Caco-2 (cell line): ENCODE data around the gene GCH1. TPM values are rescaled to one million over a fixed set of nuclear protein-coding genes. Genes with fewer than 3 reads are reported as not detected.

Source experiments
- BruUV-seq: library from RNA; stranded (reverse); fragments of 400-500 nt; replicated peaks from 2 replicates; lab custom pipeline; 2021; lab: Mats Ljungman, UMichigan
- CTCF ChIA-PET: fragments of 300-600 bp; sonication (Branson Sonifier 250); formaldehyde crosslinking; loops from one replicate; lab custom pipeline; 2022; ENCODE audit warnings: antibody characterized with exemption; lab: Charles Lee
- POLR2A ChIA-PET: fragments of 300-600 bp; sonication (Branson Sonifier 250); formaldehyde crosslinking; loops from one replicate; lab custom pipeline; 2022; ENCODE audit warnings: antibody characterized with exemption; lab: Charles Lee
- DNase-seq, 2 experiments: peaks; one replicate each; pipeline versions ENCODE4 v3.0.0 to v3.0.0-alpha.2; 2020 to 2022
- H3K27me3 ChIP-seq: replicated peaks from 2 replicates; pipeline ENCODE4 v1.6.0; 2011; ENCODE audit warnings: low read length; ENCODE audit not compliant: control insufficient read depth, insufficient read depth
- H3K36me3 ChIP-seq: 2 replicates; pipeline ENCODE4 v1.5.1; 2011; ENCODE audit warnings: low read length; ENCODE audit not compliant: control insufficient read depth, insufficient read depth
- H3K4me1 ChIP-seq: fragments of 250-450 bp; sonication (Bioruptor Pico); 2 replicates; pipeline ENCODE4 v1.5.1; 2020; ENCODE audit warnings: mild to moderate bottlenecking
- H3K4me3 ChIP-seq: 2 replicates; pipeline ENCODE4 v1.5.1; 2011; ENCODE audit warnings: low read depth, mild to moderate bottlenecking, control low read depth, low read length
- H3K9me3 ChIP-seq: fragments of 250-450 bp; sonication (Bioruptor Pico); 2 replicates; pipeline ENCODE4 v1.5.1; 2020; ENCODE audit warnings: mild to moderate bottlenecking, moderate library complexity
- H3K27ac Mint-ChIP-seq: one replicate; pipeline ENCODE4 v1.8.0; 2022; ENCODE audit warnings: mixed read lengths; ENCODE audit not compliant: unreplicated experiment
- H3K27me3 Mint-ChIP-seq: one replicate; pipeline ENCODE4 v1.8.0; 2022; ENCODE audit warnings: mixed read lengths; ENCODE audit not compliant: insufficient read depth, unreplicated experiment
- H3K36me3 Mint-ChIP-seq: one replicate; pipeline ENCODE4 v1.8.0; 2022; ENCODE audit warnings: mild to moderate bottlenecking, mixed read lengths; ENCODE audit not compliant: insufficient read depth, unreplicated experiment
- H3K4me1 Mint-ChIP-seq: one replicate; pipeline ENCODE4 v1.8.0; 2022; ENCODE audit warnings: low read depth, mixed read lengths; ENCODE audit not compliant: unreplicated experiment
- H3K4me3 Mint-ChIP-seq: one replicate; pipeline ENCODE4 v1.8.0; 2022; ENCODE audit warnings: mild to moderate bottlenecking, moderate library complexity, mixed read lengths; ENCODE audit not compliant: unreplicated experiment
- H3K9me3 Mint-ChIP-seq: one replicate; pipeline ENCODE4 v1.8.0; 2022; ENCODE audit warnings: mixed read lengths; ENCODE audit not compliant: unreplicated experiment
- intact Hi-C: fragments of 100-400 bp; cut with micrococcal nuclease; formaldehyde crosslinking; loops from one replicate; pipeline ENCODE4 v1.10.0; 2022; ENCODE audit not compliant: unreplicated experiment
- total RNA-seq: library from RNA; stranded (reverse); gene quantifications from 2 replicates; pipeline ENCODE4 v1.2.3, GENCODE V29; 2022
- TF ChIP-seq, protein P1 (sequence below), 2 experiments: fragments of 200-600 bp in 1 of 2; IDR thresholded peaks; 1 replicate in 1 of 2; 2 replicates in 1 of 2; pipeline versions ENCODE4 v1.5.1 to v1.8.0; 2011 to 2022; ENCODE audit warnings: antibody characterized with exemption in 1 of 2, control low read depth in 1 of 2, inconsistent platforms in 1 of 2, low read depth in 1 of 2, low read length in 1 of 2, mild to moderate bottlenecking in 1 of 2, moderate library complexity in 1 of 2; ENCODE audit not compliant: insufficient read depth in 1 of 2, severe bottlenecking in 1 of 2, unreplicated experiment in 1 of 2

The GCH1 gene
- total RNA-seq, 1 experiment from 2014 or later, result 17.9 TPM

GRCh38 chr14:54853339-54853738 lies 49.3 kb downstream of the GCH1 start:
- TF ChIP-seq, protein P1, sequence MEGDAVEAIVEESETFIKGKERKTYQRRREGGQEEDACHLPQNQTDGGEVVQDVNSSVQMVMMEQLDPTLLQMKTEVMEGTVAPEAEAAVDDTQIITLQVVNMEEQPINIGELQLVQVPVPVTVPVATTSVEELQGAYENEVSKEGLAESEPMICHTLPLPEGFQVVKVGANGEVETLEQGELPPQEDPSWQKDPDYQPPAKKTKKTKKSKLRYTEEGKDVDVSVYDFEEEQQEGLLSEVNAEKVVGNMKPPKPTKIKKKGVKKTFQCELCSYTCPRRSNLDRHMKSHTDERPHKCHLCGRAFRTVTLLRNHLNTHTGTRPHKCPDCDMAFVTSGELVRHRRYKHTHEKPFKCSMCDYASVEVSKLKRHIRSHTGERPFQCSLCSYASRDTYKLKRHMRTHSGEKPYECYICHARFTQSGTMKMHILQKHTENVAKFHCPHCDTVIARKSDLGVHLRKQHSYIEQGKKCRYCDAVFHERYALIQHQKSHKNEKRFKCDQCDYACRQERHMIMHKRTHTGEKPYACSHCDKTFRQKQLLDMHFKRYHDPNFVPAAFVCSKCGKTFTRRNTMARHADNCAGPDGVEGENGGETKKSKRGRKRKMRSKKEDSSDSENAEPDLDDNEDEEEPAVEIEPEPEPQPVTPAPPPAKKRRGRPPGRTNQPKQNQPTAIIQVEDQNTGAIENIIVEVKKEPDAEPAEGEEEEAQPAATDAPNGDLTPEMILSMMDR (IDR thresholded peaks at IDR 0.05; ENCODE audit: insufficient read depth in 1 of 2, low read depth in 1 of 2, low read length in 1 of 2, severe bottlenecking in 1 of 2, unreplicated experiment in 1 of 2), result no peak
- ChIA-PET POLR2A (no interaction called here), CTCF (no interaction called here)
- no peak overlapping the region for H3K27ac Mint-ChIP-seq
- no peaks in the 10 kb centered on the region for H3K9me3 ChIP-seq
- no peaks in the 10 kb centered on the region for H3K4me1 Mint-ChIP-seq
- intact Hi-C loops, result no loop called here
- H3K9me3 Mint-ChIP-seq, result no peaks in the 10 kb centered on the region
- H3K36me3 ChIP-seq, result no peaks in the 10 kb centered on the region
- H3K27me3 ChIP-seq, result no peaks in the 10 kb centered on the region
- BruUV-seq, result no TSS peak
- H3K36me3 Mint-ChIP-seq, result no peaks in the 10 kb centered on the region
- no peak overlapping the region for H3K4me3 Mint-ChIP-seq
- no peak for DNase-seq
- no peaks in the 10 kb centered on the region for H3K27me3 Mint-ChIP-seq
- H3K4me3 ChIP-seq, result no peak overlapping the region
- H3K4me1 ChIP-seq, result no peaks in the 10 kb centered on the region

GRCh38 chr14:54852215-54852614 lies 50.4 kb downstream of the GCH1 start:
- Mint-ChIP-seq H3K4me1 (no peaks in the 10 kb centered on the region), H3K27ac (no peak overlapping the region), H3K27me3 (no peaks in the 10 kb centered on the region), H3K36me3 (no peaks in the 10 kb centered on the region), H3K9me3 (no peaks in the 10 kb centered on the region), H3K4me3 (no peak overlapping the region)
- TF ChIP-seq, protein P1 (IDR thresholded peaks at IDR 0.05; ENCODE audit: insufficient read depth in 1 of 2, low read depth in 1 of 2, low read length in 1 of 2, severe bottlenecking in 1 of 2, unreplicated experiment in 1 of 2), result no peak
- H3K27me3 ChIP-seq, result no peaks in the 10 kb centered on the region
- ChIA-PET POLR2A (no interaction called here), CTCF (no interaction called here)
- no peak for DNase-seq
- BruUV-seq, result no TSS peak
- intact Hi-C loops, result no loop called here
- H3K9me3 ChIP-seq, result no peaks in the 10 kb centered on the region
- H3K4me1 ChIP-seq, result no peaks in the 10 kb centered on the region
- no peak overlapping the region for H3K4me3 ChIP-seq
- no peaks in the 10 kb centered on the region for H3K36me3 ChIP-seq

- H3K4me3 Mint-ChIP-seq, result no peak overlapping the region
- CTCF ChIA-PET, result interaction anchor here (0.7 kb wide), 2 partner anchors 10 to 45 kb away, joined by 3 read pairs; no protein-coding TSS in a partner anchor
- TF ChIP-seq, protein P1 (IDR thresholded peaks at IDR 0.05; ENCODE audit: insufficient read depth in 1 of 2, low read depth in 1 of 2, low read length in 1 of 2, severe bottlenecking in 1 of 2, unreplicated experiment in 1 of 2), result no peak
- H3K27me3 ChIP-seq, result no peaks in the 10 kb centered on the region
- no peaks in the 10 kb centered on the region for H3K27me3 Mint-ChIP-seq
- H3K4me1 ChIP-seq, result no peaks in the 10 kb centered on the region
- POLR2A ChIA-PET, result no interaction called here
- no peak overlapping the region for H3K4me3 ChIP-seq
- H3K36me3 Mint-ChIP-seq, result peaks cover 5% of the 10 kb centered on the region
- H3K27ac Mint-ChIP-seq, result no peak overlapping the region
- BruUV-seq, result no TSS peak
- no peak for DNase-seq
- peaks cover 5% of the 10 kb centered on the region for H3K4me1 Mint-ChIP-seq
- H3K9me3 Mint-ChIP-seq, result no peaks in the 10 kb centered on the region
- no peaks in the 10 kb centered on the region for H3K36me3 ChIP-seq
- no peaks in the 10 kb centered on the region for H3K9me3 ChIP-seq
- intact Hi-C loops, result no loop called here
Measured at GRCh38 chr14:54848910-54849309, 53.7 kb downstream of the GCH1 start.
